Ovary (tissue), 3 donors: Measurements from ENCODE around the gene GLI3.

ENCODE experiments used
- CTCF ChIP-seq, 3 donors: fragments of 450-650 bp in 2 of 3; fragments of 200-600 bp in 1 of 3; IDR thresholded peaks; one replicate each; pipeline versions ENCODE4 v1.5.1 to v1.8.0; 2016 to 2022; ENCODE audit warnings: antibody characterized with exemption in 3 of 3, mild to moderate bottlenecking in 1 of 3
- POLR2A ChIP-seq: fragments of 450-650 bp; IDR thresholded peaks from one replicate; pipeline ENCODE4 v1.6.1; 2017; ENCODE audit warnings: antibody characterized with exemption, mild to moderate bottlenecking, moderate library complexity
- donor health status: DM: no; HTN: no; CAD: no.

DNA sequence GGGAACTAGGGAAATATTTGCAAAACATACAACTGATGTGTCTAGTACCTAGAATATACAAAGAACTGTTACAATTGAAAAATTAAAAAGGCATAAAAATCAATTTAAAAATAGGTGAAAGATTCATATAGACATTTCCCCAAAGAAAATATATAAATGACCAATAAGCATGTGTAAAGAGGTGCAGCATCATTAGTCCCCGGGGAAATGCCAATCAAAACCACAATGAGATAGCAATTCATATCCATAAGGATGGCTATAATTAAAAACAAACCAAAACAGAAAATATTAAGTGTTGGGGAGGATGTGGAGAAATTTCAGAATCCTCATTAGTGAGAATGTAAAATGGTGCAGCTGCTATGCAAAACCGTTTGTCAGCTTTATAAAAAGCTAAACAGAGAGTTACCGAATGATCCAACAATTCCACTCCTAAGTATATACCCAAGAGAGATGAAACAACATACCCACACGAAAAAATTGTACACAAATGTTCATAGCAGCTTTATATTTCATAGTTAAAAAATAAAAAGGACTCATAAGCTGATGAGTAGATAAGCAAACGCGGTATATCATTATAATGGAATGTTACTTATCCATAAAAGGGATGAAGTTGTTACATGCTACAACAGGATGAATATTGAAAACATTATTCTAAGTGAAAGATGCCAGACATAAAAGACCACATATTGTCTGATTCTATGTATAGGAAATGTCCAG lies 324.0 kb downstream of the GLI3 start:
- TF ChIP-seq POLR2A, result no peak
- no peak for TF ChIP-seq CTCF (IDR thresholded peaks at IDR 0.05)
